Vagina (tissue), 2 donors: ENCODE measurements around the gene CCDC40. TPM values are rescaled to one million over a fixed set of nuclear protein-coding genes. Genes with fewer than 3 reads are reported as not detected.
A peak's percentile ranks its signal among the peaks of the same experiment; 100 is the strongest.

ENCODE experiments used
- DNase-seq, 2 donors: peaks; one replicate each; pipeline ENCODE4 v3.0.0-alpha.2; 2017; ENCODE audit errors: extremely low spot score in 2 of 2
- H3K27ac ChIP-seq: fragments of 200-600 bp; sonication (generic); one replicate; pipeline ENCODE4 v1.5.1; 2019
- H3K27me3 ChIP-seq: fragments of 200-600 bp; sonication (generic); one replicate; pipeline ENCODE4 v1.5.1; 2019
- H3K36me3 ChIP-seq, 2 donors: fragments of 200-600 bp; sonication (generic); one replicate each; pipeline ENCODE4 v1.5.1; 2017 to 2019
- H3K4me1 ChIP-seq: fragments of 200-600 bp; sonication (generic); one replicate; pipeline ENCODE4 v1.5.1; 2019
- H3K4me3 ChIP-seq, 2 donors: fragments of 200-600 bp; sonication (generic); 1 replicate in 1 of 2; 2 replicates in 1 of 2; pipeline ENCODE4 v1.5.1; 2016 to 2019
- H3K9me3 ChIP-seq: fragments of 200-600 bp; sonication (generic); one replicate; pipeline ENCODE4 v1.5.1; 2019
- CTCF ChIP-seq, 3 experiments: fragments of 450-650 bp in 2 of 3; fragments of 200-600 bp in 1 of 3; sonication (generic) in 1 of 3; IDR thresholded peaks; one replicate each; pipeline ENCODE4 v1.5.1; 2017 to 2019; ENCODE audit warnings: antibody characterized with exemption in 3 of 3, mild to moderate bottlenecking in 2 of 3, moderate library complexity in 2 of 3
- POLR2A ChIP-seq, 2 donors: fragments of 450-650 bp; IDR thresholded peaks; one replicate each; pipeline ENCODE4 v1.6.1; 2017; ENCODE audit warnings: antibody characterized with exemption in 2 of 2, mild to moderate bottlenecking in 2 of 2, moderate library complexity in 2 of 2
- POLR2AphosphoS5 ChIP-seq, 2 donors: sonication (generic); formaldehyde crosslinking; IDR thresholded peaks; one replicate each; pipeline ENCODE4 v1.9.0; 2017; ENCODE audit warnings: antibody characterized with exemption in 2 of 2, mild to moderate bottlenecking in 2 of 2, low read depth in 1 of 2; ENCODE audit not compliant: insufficient read depth in 1 of 2
- intact Hi-C: fragments of 100-400 bp; cut with DNase I; formaldehyde crosslinking; loops from one replicate; pipeline ENCODE4 v1.15.1; 2023
- total RNA-seq: library from RNA; depleted of rRNA; stranded (reverse); fragments of >200 nt; gene quantifications from one replicate; pipeline ENCODE4 v1.2.3, GENCODE V29; 2016

CCDC40 gene
- total RNA-seq, 1 donor from 2014 or later, result 9.3 TPM

GRCh38 chr17:80101946-80102663 is 65.7 kb downstream of the CCDC40 start:
- DNase-seq, result no peak
- peak overlapping the region; percentile 96 for H3K27ac ChIP-seq
- no peaks in the 10 kb centered on the region for H3K36me3 ChIP-seq
- no peaks in the 10 kb centered on the region for H3K9me3 ChIP-seq
- H3K4me1 ChIP-seq, result peaks cover 30% of the 10 kb centered on the region
- peak overlapping the region; percentile 89 to 99 for H3K4me3 ChIP-seq
- no peaks in the 10 kb centered on the region for H3K27me3 ChIP-seq
- intact Hi-C loops, result loop anchor here (2.0 kb wide), 1 partner anchor 45 kb away; the partner anchor contains the start of gene EIF4A3
- TF ChIP-seq POLR2AphosphoS5 (IDR thresholded peaks at IDR 0.05; ENCODE audit: insufficient read depth in 1 of 2, low read depth in 1 of 2) (no peak), CTCF (IDR thresholded peaks at IDR 0.05) (no peak), POLR2A (IDR thresholded peaks at IDR 0.05) (no peak)

- TF ChIP-seq POLR2A (IDR thresholded peaks at IDR 0.05) (no peak), CTCF (IDR thresholded peaks at IDR 0.05) (no peak), POLR2AphosphoS5 (IDR thresholded peaks at IDR 0.05; ENCODE audit: insufficient read depth in 1 of 2, low read depth in 1 of 2) (no peak)
- Histone ChIP-seq H3K9me3 (no peaks in the 10 kb centered on the region), H3K4me3 (peak overlapping the region; percentile 89 to 99), H3K36me3 (no peaks in the 10 kb centered on the region), H3K27ac (no peak overlapping the region), H3K27me3 (no peaks in the 10 kb centered on the region), H3K4me1 (peaks cover 30% of the 10 kb centered on the region)
- intact Hi-C loops, result no loop called here
- DNase-seq, result no peak
Measured at GRCh38 chr17:80102664-80103448, 66.4 kb downstream of the CCDC40 start.

- H3K36me3 ChIP-seq, result peaks cover 0 to under 1% of the 10 kb centered on the region in 2 donors
- intact Hi-C loops, result no loop called here
- no peaks in the 10 kb centered on the region for H3K9me3 ChIP-seq
- TF ChIP-seq CTCF (IDR thresholded peaks at IDR 0.05) (no peak), POLR2A (IDR thresholded peaks at IDR 0.05) (no peak), POLR2AphosphoS5 (IDR thresholded peaks at IDR 0.05; ENCODE audit: insufficient read depth in 1 of 2, low read depth in 1 of 2) (no peak)
- H3K4me3 ChIP-seq, result no peak overlapping the region
- H3K27ac ChIP-seq, result no peak overlapping the region
- peaks cover 30% of the 10 kb centered on the region for H3K4me1 ChIP-seq
- DNase-seq, result no peak
- no peaks in the 10 kb centered on the region for H3K27me3 ChIP-seq
Measured at GRCh38 chr17:80103449-80104085, 67.1 kb downstream of the CCDC40 start.

GRCh38 chr17:80104321-80104955 is 68.0 kb downstream of the CCDC40 start:
- Histone ChIP-seq H3K36me3 (peaks cover 0 to 5% of the 10 kb centered on the region in 2 donors), H3K9me3 (no peaks in the 10 kb centered on the region), H3K4me1 (peaks cover 35% of the 10 kb centered on the region), H3K27ac (no peak overlapping the region), H3K4me3 (no peak overlapping the region), H3K27me3 (no peaks in the 10 kb centered on the region)
- DNase-seq, result no peak
- TF ChIP-seq POLR2A (IDR thresholded peaks at IDR 0.05) (no peak), CTCF (IDR thresholded peaks at IDR 0.05) (no peak)
- intact Hi-C loops, result no loop called here
